K562 (cell line): ENCODE measurements around the gene COPA. TPM values are rescaled to one million over a fixed set of nuclear protein-coding genes. Genes with fewer than 3 reads are reported as not detected.
A peak's percentile ranks its signal among the peaks of the same experiment; 100 is the strongest.

Experiments used
- ASH1L ChIP-seq: fragments of 450-650 bp; IDR thresholded peaks from 2 replicates; pipeline ENCODE4 v1.6.1; 2018; ENCODE audit warnings: borderline replicate concordance, mild to moderate bottlenecking, low read depth; ENCODE audit not compliant: partially characterized antibody
- BHLHE40 ChIP-seq: IDR thresholded peaks from 2 replicates; pipeline ENCODE4 v1.6.1; 2011; ENCODE audit warnings: low read length, improper control_type of control experiment
- FOXP4 ChIP-seq: sonication (generic); formaldehyde crosslinking; IDR thresholded peaks from 2 replicates; pipeline ENCODE4 v1.8.0; 2022; ENCODE audit warnings: mild to moderate bottlenecking, missing genetic modification reagents, borderline replicate concordance
- GATA2 ChIP-seq: sonication (generic); formaldehyde crosslinking; IDR thresholded peaks from 2 replicates; pipeline ENCODE4 v1.4.0; 2020; ENCODE audit warnings: mild to moderate bottlenecking, missing genetic modification reagents
- KAT2B ChIP-seq: IDR thresholded peaks from one replicate; pipeline ENCODE4 v1.6.1; 2012; ENCODE audit warnings: low read depth, mild to moderate bottlenecking, control low read depth, inconsistent platforms, low read length, moderate library complexity
- KAT7 ChIP-seq: sonication (generic); formaldehyde crosslinking; IDR thresholded peaks from 2 replicates; pipeline ENCODE4 v1.8.0; 2022; ENCODE audit warnings: missing genetic modification reagents, mild to moderate bottlenecking, borderline replicate concordance
- KDM5B ChIP-seq: fragments of 200-600 bp; sonication (generic); IDR thresholded peaks from 2 replicates; pipeline ENCODE4 v1.6.1; 2012; ENCODE audit warnings: low read depth, mild to moderate bottlenecking, moderate library complexity, low read length, control low read depth, inconsistent platforms; ENCODE audit not compliant: insufficient replicate concordance
- LEF1 ChIP-seq: fragments of 450-650 bp; IDR thresholded peaks from 2 replicates; pipeline ENCODE4 v1.6.1; 2016; ENCODE audit warnings: mild to moderate bottlenecking
- MEIS2 ChIP-seq: fragments of 450-650 bp; IDR thresholded peaks from 2 replicates; pipeline ENCODE4 v1.6.1; 2014; ENCODE audit warnings: mild to moderate bottlenecking; ENCODE audit not compliant: partially characterized antibody
- NFRKB ChIP-seq: fragments of 450-650 bp; IDR thresholded peaks from 2 replicates; pipeline ENCODE4 v1.6.1; 2016; ENCODE audit warnings: low read depth
- NONO ChIP-seq, 2 experiments: fragments of 200-400 bp in 1 of 2; fragments of 450-650 bp in 1 of 2; formaldehyde crosslinking in 1 of 2; IDR thresholded peaks; 2 replicates each; pipeline ENCODE4 v1.6.1; 2017; ENCODE audit warnings: low read depth in 2 of 2, mild to moderate bottlenecking in 2 of 2, moderate library complexity in 2 of 2, low read length in 1 of 2
- PKNOX1 ChIP-seq: fragments of 450-650 bp; IDR thresholded peaks from 2 replicates; pipeline ENCODE4 v1.6.1; 2016
- POLR2G ChIP-seq: fragments of 200-400 bp; formaldehyde crosslinking; IDR thresholded peaks from 2 replicates; pipeline ENCODE4 v1.6.1; 2017; ENCODE audit warnings: low read depth, mild to moderate bottlenecking, antibody characterized with exemption, low read length, moderate library complexity
- POLR3G ChIP-seq: IDR thresholded peaks from 2 replicates; pipeline ENCODE4 v1.6.1; 2011; ENCODE audit not compliant: insufficient read length, insufficient replicate concordance; ENCODE audit errors: extremely low read depth
- RBM15 ChIP-seq: fragments of 200-400 bp; formaldehyde crosslinking; IDR thresholded peaks from 2 replicates; pipeline ENCODE4 v1.6.1; 2018; ENCODE audit warnings: mild to moderate bottlenecking, low read length, moderate library complexity; ENCODE audit not compliant: insufficient read depth
- SMC3 ChIP-seq: conservative IDR thresholded peaks from 2 replicates; pipeline ENCODE4 v1.6.1; 2011; ENCODE audit warnings: low read depth, low read length, improper control_type of control experiment; ENCODE audit not compliant: insufficient read depth
- SNIP1 ChIP-seq: fragments of 450-650 bp; IDR thresholded peaks from 2 replicates; pipeline ENCODE4 v1.7.1; 2017; ENCODE audit warnings: low read depth, mild to moderate bottlenecking
- SRSF3 ChIP-seq: fragments of 200-400 bp; formaldehyde crosslinking; IDR thresholded peaks from 2 replicates; pipeline ENCODE4 v1.6.1; 2016; ENCODE audit warnings: mild to moderate bottlenecking, low read length, moderate library complexity; ENCODE audit not compliant: insufficient read depth
- TAL1 ChIP-seq: fragments of 450-650 bp; IDR thresholded peaks from 2 replicates; pipeline ENCODE4 v1.6.1; 2016; ENCODE audit warnings: mild to moderate bottlenecking
- TBP ChIP-seq: optimal IDR thresholded peaks from 2 replicates; pipeline ENCODE3; 2011; ENCODE audit warnings: low read depth, low read length, improper control_type of control experiment
- XRCC3 ChIP-seq: fragments of 450-650 bp; IDR thresholded peaks from 2 replicates; pipeline ENCODE4 v1.6.1; 2017; ENCODE audit warnings: mild to moderate bottlenecking, moderate library complexity
- ZNF280A ChIP-seq: fragments of 450-650 bp; IDR thresholded peaks from 2 replicates; pipeline ENCODE4 v1.6.1; 2018; ENCODE audit warnings: mild to moderate bottlenecking, low read depth; ENCODE audit not compliant: partially characterized antibody
- ZNF717 ChIP-seq: fragments of 250-450 bp; sonication (Bioruptor Pico); IDR thresholded peaks from 2 replicates; pipeline ENCODE4 v1.5.0; 2021
- polyA plus RNA-seq, 8 experiments: library from polyadenylated mRNA; depleted of rRNA in 4 of 8; stranded (reverse) in 5 of 8; unstranded in 3 of 8; fragments of >200 nt; fragmentation: Nextera tagmentation in 2 of 8; fragmentation: Illumina TruSeq in 1 of 8; extraction: Ambion mirVana in 2 of 8; extraction: Trizol in 1 of 8; gene quantifications; 2 replicates each; pipeline versions ENCODE4 v1.2.1 to v1.2.3, GENCODE V29; 2011 to 2014; ENCODE audit warnings: inconsistent platforms in 1 of 8, missing spikeins in 1 of 8
- total RNA-seq, 7 experiments: library from RNA; depleted of rRNA in 6 of 7; stranded (reverse); fragments of >200 nt in 6 of 7; fragmentation: Illumina TruSeq in 2 of 7; extraction: Trizol in 2 of 7; gene quantifications; 2 replicates each; pipeline versions ENCODE4 v1.2.1 to v1.2.3, GENCODE V29; 2011 to 2021; ENCODE audit warnings: low replicate concordance in 1 of 7

The COPA gene
- total and polyA plus RNA-seq, 9 of the 15 experiments (the other 6 are each of a cell fraction or from before 2014, with no cell fraction given): 49.8 to 222 (median 110) TPM

GRCh38 chr1:160284782-160285344 lies 58.2 kb downstream of the COPA start, which contains the start of gene PEX19 (continued):
- no peak for TF ChIP-seq SMC3
- no peak for TF ChIP-seq SNIP1
- TF ChIP-seq BHLHE40: no peak
- TF ChIP-seq RBM15: no peak
- TF ChIP-seq POLR3G: no peak
- TF ChIP-seq POLR2G: peak; percentile 84
- TF ChIP-seq KDM5B: peak; percentile 90
- peak; percentile 84 for TF ChIP-seq TBP
- TF ChIP-seq NONO (IDR thresholded peaks at IDR 0.05; ENCODE audit: low read depth in 2 of 2, low read length in 1 of 2): 0 out of 4 replicates have a peak, but pooled peaks of 1 of the 2 experiments have one; percentile 18
- no peak for TF ChIP-seq MEIS2
- no peak for TF ChIP-seq ZNF717 (CRISPR knock-in tag)
- no peak for TF ChIP-seq XRCC3
- peak; percentile 8; the same call in 1 of the 2 replicates for TF ChIP-seq KAT7 (CRISPR knock-in tag)
- TF ChIP-seq ZNF280A: no peak
- no peak for TF ChIP-seq KAT2B
- no peak for TF ChIP-seq TAL1
- TF ChIP-seq ASH1L: no peak
- no peak for TF ChIP-seq GATA2
- no peak for TF ChIP-seq FOXP4 (CRISPR knock-in tag)
- TF ChIP-seq NFRKB: peak; percentile 90
- TF ChIP-seq SRSF3: no peak
- no peak for TF ChIP-seq PKNOX1
- no peak for TF ChIP-seq LEF1
